ENCODE results near the gene ANAPC5.

DNA sequence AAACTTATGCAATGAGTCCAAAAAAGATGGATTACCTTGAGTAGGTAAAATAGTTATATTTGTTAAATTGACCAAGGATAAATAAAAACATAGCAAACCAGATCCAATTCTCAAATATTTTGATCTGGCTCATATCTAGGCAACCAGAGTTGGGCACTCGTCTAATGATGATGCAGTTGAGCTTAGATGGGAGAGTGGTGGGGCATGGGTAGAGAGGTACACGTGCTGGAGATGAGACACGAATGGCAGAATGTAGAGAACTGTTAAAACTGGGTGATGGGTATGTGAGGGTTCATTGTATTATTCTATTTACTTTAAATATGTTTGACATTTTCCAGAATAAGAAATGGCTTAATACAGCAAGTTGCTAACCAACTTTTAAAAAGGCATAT, 40.1 kb upstream of the ANAPC5 start:
- TF ChIP-seq SIN3A (IDR thresholded peaks at IDR 0.05; ENCODE audit: borderline replicate concordance, insufficient read depth, low read length) (no peak), POLR2AphosphoS5 (IDR thresholded peaks at IDR 0.05; ENCODE audit: low read depth, low read length) (no peak), TAF1 (IDR thresholded peaks at IDR 0.05; ENCODE audit: borderline replicate concordance, insufficient read depth, low read length) (no peak)
- TF ChIP-seq, protein P1, sequence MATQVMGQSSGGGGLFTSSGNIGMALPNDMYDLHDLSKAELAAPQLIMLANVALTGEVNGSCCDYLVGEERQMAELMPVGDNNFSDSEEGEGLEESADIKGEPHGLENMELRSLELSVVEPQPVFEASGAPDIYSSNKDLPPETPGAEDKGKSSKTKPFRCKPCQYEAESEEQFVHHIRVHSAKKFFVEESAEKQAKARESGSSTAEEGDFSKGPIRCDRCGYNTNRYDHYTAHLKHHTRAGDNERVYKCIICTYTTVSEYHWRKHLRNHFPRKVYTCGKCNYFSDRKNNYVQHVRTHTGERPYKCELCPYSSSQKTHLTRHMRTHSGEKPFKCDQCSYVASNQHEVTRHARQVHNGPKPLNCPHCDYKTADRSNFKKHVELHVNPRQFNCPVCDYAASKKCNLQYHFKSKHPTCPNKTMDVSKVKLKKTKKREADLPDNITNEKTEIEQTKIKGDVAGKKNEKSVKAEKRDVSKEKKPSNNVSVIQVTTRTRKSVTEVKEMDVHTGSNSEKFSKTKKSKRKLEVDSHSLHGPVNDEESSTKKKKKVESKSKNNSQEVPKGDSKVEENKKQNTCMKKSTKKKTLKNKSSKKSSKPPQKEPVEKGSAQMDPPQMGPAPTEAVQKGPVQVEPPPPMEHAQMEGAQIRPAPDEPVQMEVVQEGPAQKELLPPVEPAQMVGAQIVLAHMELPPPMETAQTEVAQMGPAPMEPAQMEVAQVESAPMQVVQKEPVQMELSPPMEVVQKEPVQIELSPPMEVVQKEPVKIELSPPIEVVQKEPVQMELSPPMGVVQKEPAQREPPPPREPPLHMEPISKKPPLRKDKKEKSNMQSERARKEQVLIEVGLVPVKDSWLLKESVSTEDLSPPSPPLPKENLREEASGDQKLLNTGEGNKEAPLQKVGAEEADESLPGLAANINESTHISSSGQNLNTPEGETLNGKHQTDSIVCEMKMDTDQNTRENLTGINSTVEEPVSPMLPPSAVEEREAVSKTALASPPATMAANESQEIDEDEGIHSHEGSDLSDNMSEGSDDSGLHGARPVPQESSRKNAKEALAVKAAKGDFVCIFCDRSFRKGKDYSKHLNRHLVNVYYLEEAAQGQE (IDR thresholded peaks at IDR 0.05; ENCODE audit: insufficient read depth in 1 of 2, low read depth in 2 of 2, low read length in 2 of 2), result no peak
